Stimulated activated CD8-positive, alpha-beta memory T cell treated with anti-CD3 and anti-CD28 coated beads, Interleukin-4, amount 100 ng/mL, for 1 hour (primary cell): Measurements from ENCODE around the gene BIRC5.
"Not testable (repeated sequence)": the region's sequence is repeated elsewhere in the genome, so short reads cannot be mapped to it uniquely, and the experiment has no call there.

Experiments used
- DNase-seq, 2 donors: peaks; one replicate each; pipeline ENCODE4 v3.0.0-alpha.2; 2020; ENCODE audit warnings: low read depth in 2 of 2, low spot score in 1 of 2

Gene BIRC5

DNA sequence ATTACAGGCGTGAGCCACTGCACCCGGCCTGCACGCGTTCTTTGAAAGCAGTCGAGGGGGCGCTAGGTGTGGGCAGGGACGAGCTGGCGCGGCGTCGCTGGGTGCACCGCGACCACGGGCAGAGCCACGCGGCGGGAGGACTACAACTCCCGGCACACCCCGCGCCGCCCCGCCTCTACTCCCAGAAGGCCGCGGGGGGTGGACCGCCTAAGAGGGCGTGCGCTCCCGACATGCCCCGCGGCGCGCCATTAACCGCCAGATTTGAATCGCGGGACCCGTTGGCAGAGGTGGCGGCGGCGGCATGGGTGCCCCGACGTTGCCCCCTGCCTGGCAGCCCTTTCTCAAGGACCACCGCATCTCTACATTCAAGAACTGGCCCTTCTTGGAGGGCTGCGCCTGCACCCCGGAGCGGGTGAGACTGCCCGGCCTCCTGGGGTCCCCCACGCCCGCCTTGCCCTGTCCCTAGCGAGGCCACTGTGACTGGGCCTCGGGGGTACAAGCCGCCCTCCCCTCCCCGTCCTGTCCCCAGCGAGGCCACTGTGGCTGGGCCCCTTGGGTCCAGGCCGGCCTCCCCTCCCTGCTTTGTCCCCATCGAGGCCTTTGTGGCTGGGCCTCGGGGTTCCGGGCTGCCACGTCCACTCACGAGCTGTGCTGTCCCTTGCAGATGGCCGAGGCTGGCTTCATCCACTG lies at the start of gene BIRC5:
Gene BIRC5 (plus strand): TSS at position 238 of the 690 bp plus-strand sequence. CDS start 64 bp downstream, at position 302.
- peak; percentile 81 to 84 for DNase-seq

DNA sequence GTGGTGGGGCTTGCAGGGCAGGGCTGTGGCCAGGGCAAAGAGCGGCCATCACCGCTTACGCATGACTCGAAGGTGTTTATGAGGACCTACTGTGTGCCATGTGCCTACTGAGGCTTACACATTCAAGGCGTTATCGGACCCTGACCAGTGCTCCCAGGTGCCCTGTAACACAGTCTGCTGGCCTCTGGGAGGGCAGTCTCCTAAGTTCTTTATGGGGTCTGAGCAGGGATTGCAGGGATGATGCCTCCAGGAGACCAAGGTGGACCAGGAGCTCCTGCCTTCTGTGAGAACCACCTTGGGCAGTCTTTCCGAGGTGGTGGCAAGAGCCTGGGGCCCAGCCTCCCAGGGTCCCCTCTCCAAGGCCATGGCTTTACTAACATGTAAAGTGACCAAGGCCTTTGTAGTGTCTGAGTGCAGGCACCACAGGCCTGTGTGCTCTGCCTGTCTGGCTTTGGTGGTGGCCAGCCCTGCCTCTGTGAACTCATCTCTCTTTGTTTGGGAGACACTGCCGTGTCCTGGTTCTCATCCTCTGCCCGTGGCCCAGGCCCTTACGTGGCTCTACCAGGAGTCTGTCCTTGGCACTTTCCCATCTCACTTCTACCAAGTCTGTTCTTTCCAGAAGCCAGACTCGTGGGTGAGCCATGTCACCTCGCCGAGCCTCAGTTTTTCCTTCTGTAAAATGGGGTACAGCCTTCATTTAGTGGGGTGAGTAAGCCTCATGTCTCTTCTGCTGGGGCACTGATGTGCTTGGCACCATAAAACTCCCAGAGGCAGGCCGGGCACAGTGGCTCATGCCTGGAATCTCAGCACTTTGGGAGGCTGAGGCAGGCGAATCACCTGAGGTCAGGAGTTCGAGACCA lies 49.1 kb upstream of the BIRC5 start:
- no peak for DNase-seq

DNA sequence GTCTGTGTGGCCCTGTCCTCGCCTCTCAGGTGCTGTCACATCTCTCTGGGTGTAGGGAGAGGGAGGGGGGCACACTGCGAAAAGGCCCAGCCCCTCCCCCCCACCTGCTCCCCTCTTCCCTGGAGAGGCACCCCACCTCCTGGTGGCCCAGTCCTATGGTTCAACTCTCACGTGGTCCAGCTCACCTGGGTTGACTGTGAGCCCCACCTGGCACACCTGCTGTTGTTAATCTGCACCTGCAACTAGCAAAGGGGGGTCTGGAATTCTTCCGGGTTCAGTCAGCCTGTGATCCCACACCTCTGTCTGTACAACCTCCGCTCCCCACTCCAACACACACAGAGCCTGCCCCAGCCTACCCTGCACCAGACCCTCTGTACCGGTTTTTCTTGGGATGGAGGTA lies 47.6 kb upstream of the BIRC5 start:
- DNase-seq, result no peak

DNA sequence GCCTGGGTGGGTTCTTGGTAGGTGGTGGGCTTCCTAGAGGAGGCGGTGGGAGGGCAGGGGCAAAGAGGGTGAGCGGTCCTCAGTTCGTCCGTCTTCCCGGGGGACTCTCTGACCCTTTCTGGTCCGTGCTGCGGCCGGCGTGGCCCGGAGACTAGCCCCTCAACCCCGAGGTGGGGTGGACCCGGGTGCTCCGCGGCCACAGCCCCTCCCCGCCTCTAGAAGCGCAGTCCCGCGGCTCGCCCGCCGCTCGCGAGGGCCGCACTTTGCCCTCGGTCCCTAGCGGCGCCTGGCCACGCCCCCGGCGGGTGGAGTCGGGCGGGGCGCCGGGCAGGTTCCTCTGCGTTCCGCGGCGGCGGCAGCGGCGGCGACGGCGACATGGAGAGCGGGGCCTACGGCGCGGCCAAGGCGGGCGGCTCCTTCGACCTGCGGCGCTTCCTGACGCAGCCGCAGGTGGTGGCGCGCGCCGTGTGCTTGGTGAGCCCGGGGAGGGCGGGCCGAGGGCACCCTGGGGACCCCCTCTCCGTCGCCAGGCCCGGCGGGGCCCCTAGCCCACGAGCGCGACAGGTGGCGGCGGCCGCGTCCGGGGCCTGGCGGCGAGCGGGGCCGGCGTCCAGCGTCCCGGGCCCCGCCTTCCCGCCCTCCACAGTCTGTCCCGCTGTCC lies 45.7 kb upstream of the BIRC5 start, which contains the start of gene SYNGR2:
Gene SYNGR2 (plus strand): TSS at position 340 of the 661 bp plus-strand sequence. CDS start 36 bp downstream, at position 376.
- DNase-seq, result peak; percentile 66 to 73

DNA sequence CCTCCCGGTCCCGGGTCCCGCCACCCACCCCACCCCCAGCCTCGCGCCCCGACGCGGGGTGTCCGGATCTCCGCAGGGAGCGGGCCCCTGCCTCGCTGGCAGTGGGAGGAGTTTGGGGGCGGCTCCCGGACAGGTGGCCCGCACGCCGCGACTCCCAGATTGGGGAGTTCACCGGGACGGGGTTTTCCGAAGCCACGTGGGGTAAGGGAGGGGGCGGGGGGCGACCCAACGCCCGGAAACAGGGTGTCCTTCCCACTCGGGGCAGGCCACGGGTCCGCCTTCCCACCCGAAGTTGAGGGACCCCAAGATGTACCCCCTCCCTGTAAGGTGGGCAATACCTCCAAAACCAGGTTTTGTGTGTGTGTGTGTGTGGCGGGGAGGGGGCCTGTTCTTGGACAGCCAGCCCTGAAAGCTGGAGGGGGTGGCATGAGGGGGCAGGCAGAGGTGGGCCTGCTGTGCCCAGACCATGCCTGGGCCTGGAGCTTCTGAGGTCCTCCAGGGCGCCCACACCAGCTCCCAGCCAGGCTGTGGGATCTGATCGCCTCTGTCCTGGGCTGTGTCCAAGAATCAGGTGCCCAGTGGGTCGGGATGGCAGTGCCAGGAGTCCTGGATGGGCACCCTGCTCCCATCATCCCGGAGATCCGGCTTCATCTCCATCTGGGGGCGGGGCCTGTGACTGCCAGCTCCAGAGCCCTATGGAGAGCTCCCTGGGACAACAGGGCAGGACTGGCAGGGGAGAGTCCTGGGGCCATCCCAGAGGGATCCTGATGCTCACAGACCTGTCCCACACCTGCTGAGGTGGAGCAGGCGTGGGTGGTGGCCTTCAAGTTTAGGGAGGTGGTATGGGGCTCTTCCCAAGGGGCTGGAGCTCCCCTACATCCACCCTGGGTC lies 44.9 kb upstream of the BIRC5 start:
- peak in 1 of 2 donors; percentile 21 for DNase-seq

DNA sequence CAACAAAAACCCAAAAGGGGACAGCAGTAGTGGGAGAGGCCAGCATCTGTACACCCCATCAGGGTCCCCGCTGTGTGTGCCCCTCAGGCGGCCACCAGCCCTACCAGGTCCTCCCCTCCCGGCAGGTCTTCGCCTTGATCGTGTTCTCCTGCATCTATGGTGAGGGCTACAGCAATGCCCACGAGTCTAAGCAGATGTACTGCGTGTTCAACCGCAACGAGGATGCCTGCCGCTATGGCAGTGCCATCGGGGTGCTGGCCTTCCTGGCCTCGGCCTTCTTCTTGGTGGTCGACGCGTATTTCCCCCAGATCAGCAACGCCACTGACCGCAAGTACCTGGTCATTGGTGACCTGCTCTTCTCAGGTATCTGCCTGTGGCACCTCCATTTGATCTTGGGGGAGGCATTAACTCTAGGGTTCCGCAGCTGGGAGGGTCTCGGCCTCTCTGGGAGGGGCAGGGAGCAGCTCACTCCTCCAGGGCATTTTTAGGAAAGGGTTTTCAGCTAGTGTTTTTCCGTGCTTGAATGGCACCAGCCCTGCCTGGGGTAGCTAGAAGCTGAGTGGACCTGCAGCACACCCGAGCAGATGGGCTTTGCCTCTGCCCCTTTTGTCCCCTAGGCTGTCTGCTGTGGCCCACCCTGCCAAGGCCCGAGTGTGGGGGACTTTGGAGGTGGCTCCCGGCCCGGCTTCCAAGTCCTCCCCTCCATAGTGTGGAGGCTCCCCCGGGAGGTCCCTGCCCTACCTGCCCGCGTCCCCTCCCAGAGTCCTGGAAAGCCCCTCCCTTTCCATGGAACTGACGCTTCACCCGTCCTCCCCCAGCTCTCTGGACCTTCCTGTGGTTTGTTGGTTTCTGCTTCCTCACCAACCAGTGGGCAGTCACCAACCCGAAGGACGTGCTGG lies 43.1 kb upstream of the BIRC5 start:
- DNase-seq, result no peak

DNA sequence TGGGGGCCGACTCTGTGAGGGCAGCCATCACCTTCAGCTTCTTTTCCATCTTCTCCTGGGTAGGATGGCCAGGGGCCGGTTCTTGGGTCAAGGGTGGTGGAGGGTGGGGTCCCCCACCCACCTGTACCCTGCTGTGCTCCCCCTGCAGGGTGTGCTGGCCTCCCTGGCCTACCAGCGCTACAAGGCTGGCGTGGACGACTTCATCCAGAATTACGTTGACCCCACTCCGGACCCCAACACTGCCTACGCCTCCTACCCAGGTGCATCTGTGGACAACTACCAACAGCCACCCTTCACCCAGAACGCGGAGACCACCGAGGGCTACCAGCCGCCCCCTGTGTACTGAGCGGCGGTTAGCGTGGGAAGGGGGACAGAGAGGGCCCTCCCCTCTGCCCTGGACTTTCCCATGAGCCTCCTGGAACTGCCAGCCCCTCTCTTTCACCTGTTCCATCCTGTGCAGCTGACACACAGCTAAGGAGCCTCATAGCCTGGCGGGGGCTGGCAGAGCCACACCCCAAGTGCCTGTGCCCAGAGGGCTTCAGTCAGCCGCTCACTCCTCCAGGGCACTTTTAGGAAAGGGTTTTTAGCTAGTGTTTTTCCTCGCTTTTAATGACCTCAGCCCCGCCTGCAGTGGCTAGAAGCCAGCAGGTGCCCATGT lies 42.3 kb upstream of the BIRC5 start:
- DNase-seq, result not testable (repeated sequence)

DNA sequence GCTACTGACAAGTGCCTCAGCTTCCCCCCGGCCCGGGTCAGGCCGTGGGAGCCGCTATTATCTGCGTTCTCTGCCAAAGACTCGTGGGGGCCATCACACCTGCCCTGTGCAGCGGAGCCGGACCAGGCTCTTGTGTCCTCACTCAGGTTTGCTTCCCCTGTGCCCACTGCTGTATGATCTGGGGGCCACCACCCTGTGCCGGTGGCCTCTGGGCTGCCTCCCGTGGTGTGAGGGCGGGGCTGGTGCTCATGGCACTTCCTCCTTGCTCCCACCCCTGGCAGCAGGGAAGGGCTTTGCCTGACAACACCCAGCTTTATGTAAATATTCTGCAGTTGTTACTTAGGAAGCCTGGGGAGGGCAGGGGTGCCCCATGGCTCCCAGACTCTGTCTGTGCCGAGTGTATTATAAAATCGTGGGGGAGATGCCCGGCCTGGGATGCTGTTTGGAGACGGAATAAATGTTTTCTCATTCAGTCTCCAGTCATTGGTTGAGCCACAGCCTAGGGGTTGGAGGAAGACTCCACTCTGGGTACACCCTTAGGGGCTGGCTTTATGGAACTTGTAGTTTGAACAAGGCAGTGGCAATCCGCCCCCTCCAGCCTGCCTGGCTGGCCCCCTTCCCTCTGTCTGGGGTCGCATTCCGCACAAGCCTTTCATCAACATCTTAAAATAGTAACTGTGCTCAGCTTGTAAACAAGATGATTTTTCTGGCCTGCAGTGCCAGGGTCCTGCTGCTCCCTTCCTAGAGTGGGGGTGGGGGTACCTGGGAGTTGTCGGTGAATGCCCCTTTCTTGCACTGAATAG lies 41.6 kb upstream of the BIRC5 start:
- DNase-seq, result no peak

DNA sequence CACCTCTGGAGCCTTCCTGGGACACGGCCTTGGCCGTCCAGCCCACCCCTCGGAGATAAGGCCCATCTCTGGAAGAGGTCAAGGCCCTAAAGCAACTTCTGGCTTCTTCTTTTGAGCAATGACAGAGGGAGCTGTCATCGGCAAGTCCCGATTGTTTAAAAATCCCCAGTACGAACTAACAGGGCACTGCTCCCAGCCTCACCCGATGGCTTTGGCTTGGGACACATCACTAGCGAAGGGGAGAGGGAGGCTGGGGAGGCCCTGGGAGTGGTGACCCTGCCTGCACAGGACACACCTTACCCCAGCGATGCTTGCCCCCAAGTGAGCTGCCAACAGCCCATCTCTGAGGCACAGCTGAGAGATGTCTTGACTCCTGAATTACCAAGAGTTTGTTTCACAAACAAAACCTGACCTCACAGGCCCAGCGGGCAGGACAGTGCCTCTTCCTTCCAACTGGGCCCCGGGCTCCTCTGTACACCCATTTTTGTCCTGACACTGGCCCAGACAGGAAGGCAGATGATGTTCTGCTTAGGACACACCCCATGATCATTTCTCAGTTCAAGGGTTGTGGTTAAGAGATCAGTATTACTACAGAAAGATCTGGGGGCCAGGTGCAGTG lies 40.8 kb upstream of the BIRC5 start:
- no peak for DNase-seq

DNA sequence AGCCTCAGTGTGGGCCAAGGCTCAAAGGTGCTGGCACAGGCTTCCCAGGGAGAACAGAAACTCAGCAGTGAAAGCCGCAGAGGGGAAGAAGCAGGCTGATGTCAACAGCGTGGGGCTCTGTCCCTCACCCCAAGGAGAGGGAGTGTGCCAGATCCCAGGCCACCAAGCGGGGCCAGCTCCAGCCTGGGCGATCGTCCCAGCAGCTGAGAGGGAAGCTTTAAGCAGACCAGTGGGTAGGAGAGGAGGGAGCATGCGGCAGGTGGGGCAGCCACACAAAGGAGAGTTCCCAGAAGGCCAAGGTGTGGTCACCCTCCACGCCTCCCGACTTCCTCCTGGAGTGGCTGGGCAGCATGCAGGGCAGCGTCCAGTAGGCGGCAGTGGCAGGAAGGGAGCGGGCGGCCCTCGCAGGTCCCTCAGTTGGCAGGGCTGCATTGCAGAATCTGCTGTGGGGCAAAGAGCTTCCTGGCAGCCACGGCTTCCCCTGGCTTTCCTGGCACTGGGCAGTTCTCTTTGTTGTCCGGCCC lies 39.6 kb upstream of the BIRC5 start:
- DNase-seq, result no peak

DNA sequence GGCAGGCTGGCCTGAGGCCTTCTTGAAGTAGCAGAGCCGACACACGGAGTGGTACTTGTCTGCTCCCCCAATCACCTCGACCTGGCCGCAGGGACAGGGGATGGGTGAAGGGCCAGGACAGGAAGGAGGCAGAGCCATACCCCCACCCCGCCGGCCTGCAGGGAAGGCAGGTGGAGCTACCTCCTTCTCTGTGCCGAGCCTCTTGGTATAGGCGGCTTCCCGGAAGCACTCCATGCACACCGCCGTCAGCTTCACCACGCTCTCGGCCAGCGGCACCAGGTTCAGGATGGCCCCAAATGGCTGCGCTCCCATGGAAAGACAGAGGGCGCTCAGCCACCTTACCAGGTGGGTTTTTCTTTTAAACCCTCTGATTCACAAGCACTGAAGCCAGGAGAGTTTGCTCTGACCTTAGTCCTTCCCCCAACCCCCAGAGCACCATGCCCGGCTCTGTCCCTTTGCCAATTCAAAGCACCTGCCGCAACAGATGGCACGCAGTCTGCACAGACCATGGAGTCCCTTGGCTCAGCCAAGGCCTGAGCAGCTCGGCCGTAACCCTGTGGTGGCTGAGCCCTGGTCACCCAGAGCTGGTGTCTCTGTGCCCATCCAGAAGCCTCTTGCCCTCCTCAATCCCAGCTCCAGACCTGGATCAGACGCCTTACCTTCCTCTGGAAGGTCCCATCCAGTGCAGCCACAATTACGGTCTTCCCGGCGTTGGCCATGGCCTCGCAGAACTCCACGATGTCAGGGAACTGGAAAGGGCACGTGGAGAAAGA lies 39.0 kb upstream of the BIRC5 start:
- DNase-seq, result no peak

DNA sequence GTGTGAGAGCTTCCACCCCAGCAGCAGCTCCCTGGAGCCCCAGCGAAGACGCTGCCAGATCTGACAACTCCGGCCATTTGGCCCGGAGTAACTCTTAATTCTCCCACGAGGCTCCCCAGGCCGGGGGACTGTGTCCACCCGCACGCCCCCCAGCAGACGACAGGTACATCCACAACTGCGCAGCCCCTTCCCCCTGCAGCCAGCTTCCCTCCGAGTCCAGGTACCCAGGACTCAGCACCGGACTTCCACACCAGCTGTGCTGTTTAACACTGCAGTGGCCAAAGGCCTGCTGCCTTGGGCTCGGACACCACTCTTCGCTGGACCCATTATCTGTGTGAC lies 38.4 kb upstream of the BIRC5 start:
- no peak for DNase-seq

DNA sequence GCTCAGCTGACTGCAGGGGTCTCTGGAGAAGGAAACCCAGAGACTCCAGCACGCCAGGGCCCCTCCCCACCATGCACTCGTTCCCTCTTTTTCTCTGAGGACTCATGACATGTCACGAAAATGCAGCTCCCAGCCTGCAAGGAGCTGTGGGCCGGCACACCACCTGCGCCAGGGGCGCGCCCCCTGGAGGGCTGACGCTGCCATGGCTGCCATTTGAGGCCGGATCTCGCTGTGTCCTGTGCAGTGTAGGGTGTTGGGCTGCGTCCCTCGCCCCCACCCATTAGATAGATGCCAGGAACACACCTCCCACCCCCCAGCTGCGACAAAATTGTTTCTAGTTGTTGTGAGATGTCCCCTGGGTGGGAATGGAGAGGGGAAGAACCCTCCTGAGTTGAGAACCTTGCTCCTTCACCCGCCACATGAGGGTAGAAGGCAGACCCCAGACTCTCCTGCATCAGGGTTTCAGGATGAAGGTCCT lies 37.5 kb upstream of the BIRC5 start:
- peak; percentile 50 to 58 for DNase-seq

DNA sequence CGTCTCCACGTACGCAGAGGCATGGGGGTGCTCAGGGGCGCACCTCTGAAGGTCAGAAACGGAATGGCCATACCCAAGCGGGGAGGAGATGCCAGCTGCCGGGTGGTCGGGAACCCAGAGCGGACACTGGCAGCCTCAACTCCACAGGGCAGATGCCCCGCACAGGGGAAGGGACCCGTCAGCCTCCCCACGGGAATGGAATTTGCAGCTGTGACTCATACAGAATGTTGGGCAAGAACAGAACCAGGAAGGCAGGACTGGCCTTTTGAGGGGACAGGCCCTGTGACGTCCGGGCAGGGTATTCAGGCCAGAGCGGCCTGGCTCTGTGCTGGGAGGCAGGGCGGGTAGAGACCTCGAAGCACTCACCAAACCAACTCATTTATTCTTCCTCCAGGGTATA lies 34.7 kb upstream of the BIRC5 start:
- no peak for DNase-seq

DNA sequence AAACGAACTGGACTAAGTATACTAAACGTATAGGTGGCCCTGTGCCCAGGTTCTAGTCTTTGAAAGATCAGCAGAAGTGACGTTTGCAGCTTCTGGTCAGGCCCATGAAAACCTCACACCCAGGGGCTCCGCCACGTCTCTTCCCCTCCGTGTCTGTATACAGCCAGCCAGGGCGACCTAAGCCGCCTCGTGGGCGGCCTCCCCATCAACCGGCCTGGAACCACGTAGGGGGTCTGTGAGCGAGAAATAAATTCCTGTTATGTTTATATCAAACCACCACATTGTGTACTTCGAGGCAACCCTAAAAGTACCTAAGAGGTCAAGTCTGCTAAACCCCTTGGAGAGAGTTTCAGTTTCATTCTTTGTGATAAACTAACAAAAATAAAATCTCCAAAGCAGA lies 34.0 kb upstream of the BIRC5 start:
- DNase-seq, result no peak

DNA sequence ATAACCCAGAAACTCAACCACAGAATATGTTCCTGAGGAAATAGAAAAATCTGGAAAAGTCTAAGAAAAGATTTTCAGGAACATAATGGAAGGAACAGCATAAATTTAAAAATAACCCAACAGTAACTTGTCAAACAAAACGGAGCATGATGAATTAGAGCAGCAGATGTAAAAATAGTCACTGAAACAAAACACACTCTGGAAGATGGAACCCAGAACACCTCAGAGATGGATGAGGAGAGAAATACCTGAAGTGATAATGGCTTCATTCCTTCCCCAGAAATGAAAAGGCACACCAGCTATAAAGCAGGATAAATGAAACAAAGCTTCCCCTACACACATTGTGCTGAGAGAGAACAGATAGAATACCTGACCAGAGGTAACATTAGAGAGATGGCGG lies 33.5 kb upstream of the BIRC5 start:
- no peak for DNase-seq

DNA sequence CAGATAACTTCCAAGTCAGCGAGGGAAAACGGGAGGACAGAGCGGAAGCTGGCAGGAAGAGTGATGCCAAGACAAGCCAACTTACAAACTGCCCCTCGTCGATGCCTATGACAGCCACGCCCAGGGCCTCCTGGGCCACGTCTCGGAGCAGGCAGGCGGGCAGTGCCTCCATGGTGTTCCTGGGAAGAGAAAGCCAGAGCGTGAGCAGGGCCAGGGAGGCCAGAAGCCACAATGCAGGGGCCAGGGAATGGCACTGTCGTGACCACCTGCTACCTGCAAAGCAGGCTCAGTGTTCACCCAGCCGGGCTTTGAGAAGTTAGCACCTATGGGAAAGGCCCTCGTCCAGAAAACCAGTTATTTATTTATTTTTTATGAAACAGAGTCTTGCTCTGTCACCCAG lies 31.5 kb upstream of the BIRC5 start:
- DNase-seq, result no peak
